Esophagus (tissue), 2 donors: ENCODE measurements around the gene RABL2A. TPM values are rescaled to one million over a fixed set of nuclear protein-coding genes. Genes with fewer than 3 reads are reported as not detected.
"Not testable (repeated sequence)": the region's sequence is repeated elsewhere in the genome, so short reads cannot be mapped to it uniquely, and the experiment has no call there.

Experiments used
- H3K27ac ChIP-seq, 2 donors: one replicate each; pipeline ENCODE4 v1.5.1; 2013; ENCODE audit warnings: low read depth in 2 of 2, mild to moderate bottlenecking in 2 of 2, inconsistent platforms in 1 of 2, low read length in 1 of 2, moderate library complexity in 1 of 2
- H3K27me3 ChIP-seq, 2 donors: one replicate each; pipeline ENCODE4 v1.6.1; 2013; ENCODE audit warnings: low read length in 2 of 2, control low read depth in 1 of 2, mild to moderate bottlenecking in 1 of 2; ENCODE audit not compliant: insufficient read depth in 2 of 2, control insufficient read depth in 1 of 2
- H3K36me3 ChIP-seq, 2 donors: one replicate each; pipeline ENCODE4 v1.6.1; 2013; ENCODE audit warnings: low read length in 1 of 2; ENCODE audit not compliant: control insufficient read depth in 2 of 2, insufficient read depth in 2 of 2
- H3K4me1 ChIP-seq, 2 donors: one replicate each; pipeline ENCODE4 v1.6.1; 2013; ENCODE audit warnings: low read length in 1 of 2; ENCODE audit not compliant: control insufficient read depth in 2 of 2, insufficient read depth in 2 of 2
- H3K4me3 ChIP-seq, 2 donors: one replicate each; pipeline ENCODE4 v1.5.1; 2013; ENCODE audit warnings: low read length in 2 of 2, mild to moderate bottlenecking in 2 of 2, low read depth in 1 of 2, moderate library complexity in 1 of 2
- H3K9me3 ChIP-seq, 2 donors: one replicate each; pipeline ENCODE4 v1.6.1; 2013; ENCODE audit warnings: mild to moderate bottlenecking in 2 of 2, low read depth in 1 of 2, low read length in 1 of 2, moderate library complexity in 1 of 2; ENCODE audit not compliant: control insufficient read depth in 2 of 2, insufficient read depth in 1 of 2
- WGBS, 2 donors: extraction: QIAGEN DNeasy Blood & Tissue Kit; methylation state at CpG; one replicate each; pipeline ENCODE4 v1.1.7; 2013; 5-methylcytosine and 5-hydroxymethylcytosine counted together
- polyA plus RNA-seq, 2 donors: library from polyadenylated mRNA; stranded (reverse); fragments of 200-250 nt; gene quantifications; one replicate each; pipeline ENCODE4 v1.2.3, GENCODE V29; 2013
- donor health status: healthy with polysubstance abuse.
- donor health status: Bipolar disorder and iron deficiency.

Gene RABL2A
- polyA plus RNA-seq, 2 donors = 5.6 to 10.7 TPM

GRCh38 chr2:113676623-113677266 lies 49.7 kb downstream of the RABL2A start:
- Histone ChIP-seq H3K4me1 (no peaks in the 10 kb centered on the region), H3K36me3 (no peaks in the 10 kb centered on the region), H3K9me3 (no peaks in the 10 kb centered on the region), H3K27ac (no peak overlapping the region), H3K27me3 (no peaks in the 10 kb centered on the region), H3K4me3 (no peak overlapping the region)
- 87 to 95% methylated on average over 4 of the region's 4 CpGs for WGBS, 2 donors

GRCh38 chr2:113677330-113677729 lies 50.3 kb downstream of the RABL2A start:
- Histone ChIP-seq H3K27me3 (no peaks in the 10 kb centered on the region), H3K4me3 (no peak overlapping the region)
- WGBS, 2 donors = 71 to 79% methylated on average over 2 of the region's 2 CpGs

GRCh38 chr2:113679457-113679856 lies 52.4 kb downstream of the RABL2A start:
- Histone ChIP-seq H3K9me3 (no peaks in the 10 kb centered on the region), H3K27me3 (no peaks in the 10 kb centered on the region), H3K36me3 (no peaks in the 10 kb centered on the region), H3K4me3 (no peak overlapping the region), H3K27ac (no peak overlapping the region), H3K4me1 (no peaks in the 10 kb centered on the region)
- WGBS, 2 donors = 86 to 88% methylated on average over 8 of the region's 8 CpGs

More at GRCh38 chr2:113677330-113677729, 50.3 kb downstream of the RABL2A start:
- Histone ChIP-seq H3K36me3 (no peaks in the 10 kb centered on the region), H3K4me1 (no peaks in the 10 kb centered on the region), H3K9me3 (no peaks in the 10 kb centered on the region), H3K27ac (no peak overlapping the region)

- H3K36me3 ChIP-seq = no peaks in the 10 kb centered on the region
- H3K9me3 ChIP-seq = no peaks in the 10 kb centered on the region
- WGBS, 2 donors = 90 to 92% methylated on average over 8 of the region's 8 CpGs
- no peak overlapping the region for H3K4me3 ChIP-seq
- H3K4me1 ChIP-seq = no peaks in the 10 kb centered on the region
- no peaks in the 10 kb centered on the region for H3K27me3 ChIP-seq
- H3K27ac ChIP-seq = no peak overlapping the region
Measured at GRCh38 chr2:113685471-113685870, 58.4 kb downstream of the RABL2A start.

- H3K9me3 ChIP-seq = no peaks in the 10 kb centered on the region
- no peaks in the 10 kb centered on the region for H3K36me3 ChIP-seq
- WGBS, 2 donors = 79 to 85% methylated on average over 2 of the region's 2 CpGs
- no peaks in the 10 kb centered on the region for H3K27me3 ChIP-seq
- no peak overlapping the region for H3K4me3 ChIP-seq
- no peak overlapping the region for H3K27ac ChIP-seq
- no peaks in the 10 kb centered on the region for H3K4me1 ChIP-seq
Measured at GRCh38 chr2:113686537-113686936, 59.5 kb downstream of the RABL2A start.

GRCh38 chr2:113690871-113691270 lies 63.8 kb downstream of the RABL2A start:
- H3K9me3 ChIP-seq, H3K27me3 ChIP-seq, H3K36me3 ChIP-seq, H3K4me3 ChIP-seq, H3K4me1 ChIP-seq, H3K27ac ChIP-seq: not testable (repeated sequence)
- 52 to 55% methylated on average over 3 of the region's 3 CpGs for WGBS, 2 donors

Other genes with a start within 250 kb of the RABL2A start
- gene ZNG1B, start 189.6 kb upstream of the RABL2A start, polyA plus RNA-seq = 10 to 100 TPM; 24.1 to 24.9 TPM
- gene FOXD4L1, start 128.6 kb upstream of the RABL2A start, polyA plus RNA-seq = under 1 TPM; 0.02 to 0.22 TPM
- gene SLC35F5, start 129.4 kb downstream of the RABL2A start, polyA plus RNA-seq = 10 to 100 TPM; 19.8 to 31.3 TPM